NCI-H1092 (cell line): Measurements from ENCODE around the gene UTS2B.

Experiments
- DNase-seq: peaks from one replicate; lab custom pipeline; 2025; lab: John Stamatoyannopoulos, UW

The UTS2B gene

GRCh38 chr3:191321019-191321767, 9.1 kb downstream of the UTS2B start:
- DNase-seq: no peak

GRCh38 chr3:191320316-191320715, 10.0 kb downstream of the UTS2B start:
- no peak for DNase-seq

- no peak for DNase-seq
Measured at GRCh38 chr3:191316876-191317603, 13.3 kb downstream of the UTS2B start.

GRCh38 chr3:191314109-191314728, 16.1 kb downstream of the UTS2B start:
- no peak for DNase-seq

- no peak for DNase-seq
Measured at GRCh38 chr3:191313296-191313695, 17.0 kb downstream of the UTS2B start.

- DNase-seq: no peak
Measured at GRCh38 chr3:191307341-191307740, 23.0 kb downstream of the UTS2B start.

GRCh38 chr3:191306428-191306827, 23.9 kb downstream of the UTS2B start:
- no peak for DNase-seq

- no peak for DNase-seq
Measured at GRCh38 chr3:191303596-191303995, 26.7 kb downstream of the UTS2B start.

- DNase-seq: no peak
Measured at GRCh38 chr3:191302451-191302850, 27.9 kb downstream of the UTS2B start.

GRCh38 chr3:191301782-191302411, 28.4 kb downstream of the UTS2B start:
- DNase-seq: no peak

- DNase-seq: no peak
Measured at GRCh38 chr3:191301017-191301416, 29.3 kb downstream of the UTS2B start.

- DNase-seq: no peak
Measured at GRCh38 chr3:191300422-191300821, 29.9 kb downstream of the UTS2B start.

GRCh38 chr3:191298846-191299245, 31.5 kb downstream of the UTS2B start:
- DNase-seq: no peak

- DNase-seq: no peak
Measured at GRCh38 chr3:191296041-191296541, 34.2 kb downstream of the UTS2B start.

- DNase-seq: no peak
Measured at GRCh38 chr3:191294291-191294690, 36.0 kb downstream of the UTS2B start.

- DNase-seq: no peak
Measured at GRCh38 chr3:191292243-191293015, 37.9 kb downstream of the UTS2B start.

GRCh38 chr3:191290311-191291025, 39.9 kb downstream of the UTS2B start:
- DNase-seq: no peak

GRCh38 chr3:191283400-191283799, 46.9 kb downstream of the UTS2B start:
- DNase-seq: no peak

- no peak for DNase-seq
Measured at GRCh38 chr3:191282251-191283185, 47.8 kb downstream of the UTS2B start.

- no peak for DNase-seq
Measured at GRCh38 chr3:191280882-191281281, 49.4 kb downstream of the UTS2B start.
